T47D (cell line): Measurements from ENCODE around the gene BATF2.
"Not testable (repeated sequence)": the region's sequence is repeated elsewhere in the genome, so short reads cannot be mapped to it uniquely, and the experiment has no call there.

ENCODE experiments used
- DNase-seq, 2 experiments: peaks; one replicate each; pipeline versions ENCODE4 v3.0.0 to v3.0.0-alpha.2; 2011 to 2012; ENCODE audit warnings: low read depth in 1 of 2, low spot score in 1 of 2
- JUND ChIP-seq: IDR thresholded peaks from 2 replicates; pipeline ENCODE4 v1.6.1; 2012; ENCODE audit warnings: low read depth
- in situ Hi-C: cut with HindIII; loops from 2 replicates; pipeline ENCODE4 v1.10.0; 2016; ENCODE audit warnings: low sequenced_read_pairs, low pct_unique_long_range_greater_than_20kb

BATF2 gene

DNA sequence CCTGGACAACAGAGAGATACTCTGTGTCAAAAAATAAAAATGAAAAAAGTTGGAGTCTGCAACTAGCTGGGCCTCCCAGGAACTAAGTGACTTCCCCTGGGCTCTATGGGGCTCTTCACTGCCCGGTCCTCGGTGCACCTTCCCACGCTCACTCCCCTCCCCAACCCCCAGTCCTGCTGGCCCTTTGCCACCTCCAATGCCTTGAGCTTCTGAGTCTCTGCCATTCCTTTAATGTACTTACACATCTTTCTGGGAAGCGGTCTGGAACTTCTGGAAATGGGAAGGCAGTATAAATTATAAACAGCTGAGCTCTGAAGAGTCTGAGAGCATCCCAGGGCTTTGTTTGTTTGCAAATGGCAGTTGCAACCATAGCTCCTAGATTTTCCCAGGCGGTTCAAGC is 5.9 kb upstream of the BATF2 start:
- no peak for DNase-seq
- in situ Hi-C loops: no loop called here
- no peak for TF ChIP-seq JUND

DNA sequence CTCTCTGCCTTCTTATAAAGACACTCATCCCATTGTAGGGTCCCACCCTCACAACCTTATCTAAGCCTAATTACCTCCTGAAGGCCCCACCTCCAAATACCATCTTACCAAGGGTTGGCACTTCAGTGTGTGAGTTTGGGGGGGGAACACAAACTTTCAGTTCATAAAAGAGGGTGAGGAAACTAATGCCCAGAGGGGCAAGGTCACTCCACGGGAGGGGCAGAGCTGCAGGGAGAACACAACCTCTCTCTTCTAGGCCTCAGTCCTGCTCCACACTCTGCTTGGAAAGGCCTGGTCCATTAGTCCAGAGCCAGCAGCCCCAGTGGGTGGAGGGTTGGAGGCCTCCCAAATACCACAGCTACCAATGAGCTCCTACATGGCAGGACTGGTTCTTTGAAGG is 2.7 kb upstream of the BATF2 start:
- no peak for DNase-seq
- in situ Hi-C loops: no loop called here
- TF ChIP-seq JUND: no peak

GRCh38 chr11:64998690-64999431 is 2.1 kb upstream of the BATF2 start:
- TF ChIP-seq JUND: no peak
- no peak for DNase-seq
- in situ Hi-C loops: no loop called here

- TF ChIP-seq JUND: no peak
- in situ Hi-C loops: no loop called here
- DNase-seq: peak in 1 of 2 experiments; percentile 58
Observed at GRCh38 chr11:64998141-64998540, 1.4 kb upstream of the BATF2 start.

GRCh38 chr11:64996327-64996709 is 453 bp downstream of the BATF2 start:
- in situ Hi-C loops: no loop called here
- TF ChIP-seq JUND: no peak
- no peak for DNase-seq

DNA sequence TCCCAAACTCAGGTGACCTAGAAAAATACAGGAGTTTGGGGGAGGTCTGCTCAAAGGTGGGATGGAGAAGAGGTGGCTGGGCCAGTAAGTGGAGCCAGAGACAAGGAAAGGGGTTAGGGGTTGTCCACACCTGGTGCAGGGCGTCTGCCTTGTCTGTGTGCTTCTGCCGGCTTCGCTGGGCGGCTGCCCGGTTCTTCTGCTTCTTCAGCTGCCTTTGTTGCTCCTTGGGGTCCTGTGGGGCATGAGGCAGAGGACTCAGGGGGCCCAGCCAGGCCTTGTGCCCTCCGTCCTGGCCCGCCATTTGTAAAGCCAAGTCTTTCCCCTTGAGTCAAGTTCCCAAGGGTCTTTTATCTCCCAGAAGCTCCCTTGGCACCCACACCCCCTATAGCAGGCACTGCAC is 2.5 kb downstream of the BATF2 start:
- in situ Hi-C loops: no loop called here
- TF ChIP-seq JUND: no peak

DNA sequence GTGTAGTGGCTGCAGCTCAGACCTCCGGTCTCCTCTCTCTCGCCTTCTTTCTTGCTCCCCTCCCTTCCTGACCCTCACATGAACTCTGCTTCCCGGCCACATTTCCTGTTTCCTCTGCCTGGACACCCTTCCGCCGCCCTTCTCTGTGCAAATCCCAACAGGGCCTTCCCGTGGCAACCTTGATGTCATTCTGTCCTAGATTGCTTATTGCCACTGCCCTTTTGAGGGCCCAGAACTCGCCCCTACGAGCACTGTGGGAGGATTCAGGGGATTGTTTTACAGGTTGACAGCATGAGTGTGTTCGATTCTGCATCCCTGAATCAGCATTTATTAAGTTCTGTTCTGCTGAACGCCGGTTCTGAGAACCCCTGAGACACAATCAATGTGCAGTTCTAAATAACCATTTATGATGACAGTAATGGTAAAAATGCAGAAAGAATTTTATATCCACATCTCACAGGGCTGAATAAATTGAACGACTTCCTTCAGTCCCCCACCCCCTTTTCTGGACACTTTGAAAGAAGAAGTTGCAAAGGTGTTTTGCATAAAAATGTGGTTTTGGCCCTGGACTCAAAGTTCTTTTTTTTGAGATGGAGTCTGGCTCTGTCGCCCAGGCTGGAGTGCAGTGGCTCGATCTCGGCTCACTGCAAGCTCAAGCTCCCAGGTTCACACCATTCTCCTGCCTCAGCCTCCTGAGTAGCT is 6.4 kb downstream of the BATF2 start:
- no peak for DNase-seq
- in situ Hi-C loops: no loop called here
- TF ChIP-seq JUND: no peak

More for the DNA sequence above, 2.5 kb downstream of the BATF2 start:
- no peak for DNase-seq

GRCh38 chr11:64989416-64989815 is 7.4 kb downstream of the BATF2 start:
- in situ Hi-C loops: no loop called here
- DNase-seq: no peak
- no peak for TF ChIP-seq JUND

DNA sequence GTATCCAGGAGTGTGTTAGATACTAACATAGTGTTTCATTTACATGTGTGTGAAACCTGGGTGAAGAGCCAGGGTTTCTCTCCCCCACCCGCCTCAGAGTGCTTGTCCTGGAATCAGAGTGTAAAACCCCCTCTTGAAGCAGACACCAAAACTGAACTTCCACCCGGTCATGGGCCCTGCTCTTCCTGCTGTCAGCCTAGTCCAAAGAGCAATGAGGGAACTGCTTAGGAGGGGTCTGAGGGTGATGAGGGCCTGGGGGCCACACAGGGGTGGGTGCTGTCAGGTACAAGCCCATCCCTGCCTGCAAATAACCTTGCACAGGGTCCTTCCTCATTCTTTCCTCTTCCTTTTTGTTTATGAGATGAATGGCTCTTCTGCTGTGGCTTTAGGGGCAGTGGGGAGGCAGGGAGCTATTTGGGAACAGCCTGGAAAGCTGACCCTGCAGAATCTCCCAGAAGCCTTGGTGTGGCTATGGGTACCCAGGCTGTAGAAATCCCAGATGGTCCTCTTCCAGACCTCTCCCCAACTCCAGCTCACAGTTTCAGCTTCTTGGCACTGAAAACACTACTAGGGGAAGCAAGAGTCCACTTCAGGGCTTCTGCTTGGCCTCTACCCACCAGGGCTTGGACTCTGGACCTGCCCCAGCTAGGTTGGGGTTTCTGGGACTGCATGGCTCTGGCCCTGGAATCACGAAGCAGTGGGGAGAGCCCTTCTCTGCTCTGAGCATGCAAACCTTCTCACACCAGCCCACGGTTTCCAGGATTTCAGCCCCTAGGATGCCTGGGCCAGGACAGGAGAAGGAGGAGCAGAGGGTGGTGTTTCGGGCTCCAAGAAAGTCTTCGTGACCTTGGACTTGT is 8.5 kb downstream of the BATF2 start:
- no peak for TF ChIP-seq JUND
- in situ Hi-C loops: no loop called here
- DNase-seq: no peak

DNA sequence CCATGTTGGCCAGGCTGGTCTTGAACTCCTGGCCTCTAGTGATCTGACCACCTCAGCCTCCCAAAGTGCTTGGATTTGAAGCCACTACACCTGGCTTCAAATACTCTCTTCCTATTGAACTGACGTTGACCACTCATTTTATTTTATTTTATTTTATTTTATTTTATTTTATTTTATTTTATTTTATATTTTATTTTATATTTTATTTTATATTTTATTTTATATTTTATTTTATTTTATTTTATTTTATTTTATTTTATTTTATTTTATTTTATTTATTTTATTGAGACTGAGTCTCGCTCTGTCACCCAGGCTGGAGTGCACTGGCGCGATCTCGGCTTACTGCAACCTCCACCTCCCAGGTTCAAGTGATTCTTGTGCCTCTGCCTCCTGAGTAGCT is 13.4 kb downstream of the BATF2 start:
- in situ Hi-C loops, DNase-seq: not testable (repeated sequence)

DNA sequence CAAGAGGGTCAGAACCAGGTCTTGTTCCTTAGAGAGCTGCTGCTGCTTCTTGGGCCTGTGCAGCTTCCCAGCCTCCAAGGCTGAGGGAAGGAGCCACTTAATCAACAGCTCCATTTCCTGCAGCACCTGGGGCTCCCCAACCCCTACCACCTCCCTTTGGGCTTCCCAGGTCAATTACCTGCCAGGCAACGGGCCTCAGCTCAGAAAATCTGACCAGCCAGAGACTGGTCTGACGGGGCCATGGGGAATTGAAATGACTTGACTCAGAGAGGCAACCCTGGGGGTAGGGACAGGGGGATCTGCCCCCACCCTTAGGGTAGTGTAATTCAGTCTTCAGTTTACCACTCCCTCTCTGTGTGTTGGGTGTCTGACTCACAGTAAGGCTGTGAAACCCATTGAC is 20.1 kb downstream of the BATF2 start:
- no peak for TF ChIP-seq JUND
- DNase-seq: no peak
- in situ Hi-C loops: no loop called here

- no peak for TF ChIP-seq JUND
- no peak for DNase-seq
- in situ Hi-C loops: no loop called here
Observed at GRCh38 chr11:64974124-64974523, 22.6 kb downstream of the BATF2 start.
